ENCODE results near the gene FHOD1. TPM values are rescaled to one million over a fixed set of nuclear protein-coding genes. Genes with fewer than 3 reads are reported as not detected.

Gene FHOD1
- total and polyA plus RNA-seq, 9 of the 15 experiments (the other 6 are each of a cell fraction or from before 2014, with no cell fraction given): 18.7 to 126 (median 32.3) TPM

DNA sequence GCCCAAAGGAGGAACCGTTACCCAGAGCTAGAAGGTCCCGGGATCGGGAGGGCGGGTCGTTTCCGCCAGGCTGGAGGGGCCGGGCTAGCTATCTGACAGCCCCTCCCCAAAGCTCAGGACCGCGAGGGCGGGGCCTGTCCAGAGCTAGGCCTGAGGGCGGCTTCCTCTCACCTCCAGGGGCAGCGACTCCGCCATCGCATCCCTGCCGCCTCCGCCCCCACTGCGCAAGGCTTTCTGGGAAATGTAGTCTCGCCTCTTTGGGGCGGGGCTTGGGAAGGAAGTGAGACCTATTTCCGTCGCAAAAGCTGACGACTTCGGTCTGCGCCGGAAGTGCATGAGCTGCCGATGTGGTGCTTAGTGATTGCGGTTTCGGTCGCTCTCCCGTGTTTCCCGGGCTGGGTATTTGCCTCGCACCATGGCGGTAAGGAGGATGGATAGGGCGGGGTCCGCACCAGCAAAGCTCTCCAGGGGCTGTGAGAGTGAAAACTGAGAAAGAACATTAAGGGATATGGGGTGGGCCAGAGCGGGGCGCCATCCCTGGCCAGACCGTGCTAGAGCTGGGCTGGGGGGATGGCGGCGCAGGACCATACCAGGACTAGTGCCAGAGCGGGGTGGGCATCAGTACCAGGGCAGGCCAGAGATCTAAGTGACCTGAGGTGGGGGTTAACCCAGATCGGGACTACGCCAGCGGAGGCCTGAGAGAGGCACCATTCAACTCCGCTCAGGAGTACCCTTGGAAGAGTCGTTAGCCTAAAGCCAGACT lies 20.3 kb downstream of the FHOD1 start, which contains the start of gene TMEM208 (continued):
- TF ChIP-seq XRCC5 (IDR thresholded peaks at IDR 0.05; ENCODE audit: low read depth, low read length) (no peak), MECOM (CRISPR knock-in tag; IDR thresholded peaks at IDR 0.05) (no peak), ZNF133 (CRISPR knock-in tag; IDR thresholded peaks at IDR 0.05) (no peak), BCOR (IDR thresholded peaks at IDR 0.05) (no peak), PHF8 (IDR thresholded peaks at IDR 0.05; ENCODE audit: borderline replicate concordance, low read length) (peak; percentile 84; the same call in 1 of the 2 replicates), MXD1 (CRISPR knock-in tag; IDR thresholded peaks at IDR 0.05; ENCODE audit: borderline replicate concordance, poor library complexity, severe bottlenecking) (peak; percentile 73), GABPB1 (CRISPR knock-in tag; IDR thresholded peaks at IDR 0.05) (peak; percentile 100), ETV6 (IDR thresholded peaks at IDR 0.05; ENCODE audit: borderline replicate concordance in 1 of 2, low read depth in 2 of 2, low read length in 1 of 2) (0 out of 4 replicates have a peak, but pooled peaks of 1 of the 2 experiments have one; percentile 30), ETV6 (CRISPR knock-in tag; IDR thresholded peaks at IDR 0.05; ENCODE audit: borderline replicate concordance) (no peak), ZNF583 (CRISPR knock-in tag; IDR thresholded peaks at IDR 0.05) (no peak), SIN3A (IDR thresholded peaks at IDR 0.05; ENCODE audit: borderline replicate concordance in 2 of 2, control insufficient read depth in 1 of 2, low read depth in 2 of 2, low read length in 2 of 2) (peak; percentile 97 to 99), ZNF311 (CRISPR knock-in tag; IDR thresholded peaks at IDR 0.05) (no peak), BRD9 (IDR thresholded peaks at IDR 0.05; ENCODE audit: low read depth, partially characterized antibody) (peak; percentile 22), ZNF253 (CRISPR knock-in tag; conservative IDR thresholded peaks at IDR 0.05) (no peak), BRF1 (IDR thresholded peaks at IDR 0.05; ENCODE audit: borderline replicate concordance, extremely low read depth, insufficient read length) (no peak), ZNF764 (CRISPR knock-in tag; IDR thresholded peaks at IDR 0.05; ENCODE audit: low read depth) (no peak), ZNF197 (CRISPR knock-in tag; IDR thresholded peaks at IDR 0.05; ENCODE audit: low read depth) (no peak), PTRF (tag; IDR thresholded peaks at IDR 0.05) (no peak), SMAD2 (IDR thresholded peaks at IDR 0.05; ENCODE audit: low read depth, low read length) (no peak), SAFB2 (IDR thresholded peaks at IDR 0.05; ENCODE audit: borderline replicate concordance, low read depth, low read length, severe bottlenecking) (no peak)
- TF ChIP-seq, protein P1, sequence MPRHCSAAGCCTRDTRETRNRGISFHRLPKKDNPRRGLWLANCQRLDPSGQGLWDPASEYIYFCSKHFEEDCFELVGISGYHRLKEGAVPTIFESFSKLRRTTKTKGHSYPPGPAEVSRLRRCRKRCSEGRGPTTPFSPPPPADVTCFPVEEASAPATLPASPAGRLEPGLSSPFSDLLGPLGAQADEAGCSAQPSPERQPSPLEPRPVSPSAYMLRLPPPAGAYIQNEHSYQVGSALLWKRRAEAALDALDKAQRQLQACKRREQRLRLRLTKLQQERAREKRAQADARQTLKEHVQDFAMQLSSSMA (CRISPR knock-in tag; IDR thresholded peaks at IDR 0.05): no peak
- TF ChIP-seq, protein P2, sequence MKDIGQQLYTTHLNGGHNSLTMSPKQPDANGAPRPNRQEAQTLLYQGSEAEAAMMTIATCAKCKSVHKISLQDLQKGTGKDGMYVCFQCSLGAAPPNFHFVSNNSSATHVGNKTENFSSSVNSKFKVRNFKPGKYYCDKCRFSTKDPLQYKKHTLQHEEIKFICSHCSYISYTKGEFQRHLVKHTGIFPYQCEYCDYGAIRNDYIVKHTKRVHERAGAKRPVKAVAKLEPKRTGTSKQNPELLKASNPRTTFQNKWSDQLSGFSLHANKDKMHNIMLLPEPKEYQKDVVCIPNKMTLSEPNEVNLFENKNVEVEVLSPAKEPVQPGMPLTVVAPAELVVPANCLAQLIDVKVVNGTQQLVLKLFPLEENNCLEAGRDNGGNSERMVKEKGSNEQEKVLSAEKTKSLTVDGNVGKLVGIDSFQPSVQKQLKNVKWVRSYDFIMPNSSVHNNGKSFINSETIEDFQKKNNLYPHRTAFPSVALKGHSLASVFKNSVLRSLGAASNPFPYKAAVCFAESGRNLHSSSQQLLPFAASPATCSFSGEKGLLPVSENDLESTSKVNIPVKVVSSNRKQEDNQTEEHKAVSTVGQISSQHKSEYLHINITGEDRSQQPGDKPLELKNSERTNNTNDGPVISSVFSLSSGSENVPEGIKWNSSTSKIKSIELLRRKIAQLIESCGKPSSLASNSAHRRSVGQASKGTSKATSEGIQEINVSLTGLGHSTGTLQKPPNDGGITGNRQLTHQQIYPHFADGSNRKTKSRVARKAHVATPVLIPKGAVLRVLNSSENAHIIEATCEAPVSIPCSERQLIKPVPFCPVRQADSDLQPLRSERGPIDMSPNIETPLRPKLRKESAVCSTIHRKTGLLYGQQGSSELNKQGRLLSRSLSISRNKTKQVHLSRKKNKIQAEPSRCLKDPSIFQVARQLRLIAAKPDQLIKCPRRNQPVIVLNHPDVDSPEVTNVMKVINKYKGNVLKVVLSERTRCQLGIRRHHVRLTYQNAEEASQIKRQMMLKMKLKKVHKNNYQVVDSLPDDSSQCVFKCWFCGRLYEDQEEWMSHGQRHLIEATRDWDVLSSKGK (CRISPR knock-in tag; IDR thresholded peaks at IDR 0.05): no peak

Measured in K562 (cell line).